Measurements from ENCODE around the gene ILK.
A peak's percentile ranks its signal among the peaks of the same experiment; 100 is the strongest.

The ILK gene

GRCh38 chr11:6603287-6604080, at the start of gene ILK, which contains the start of gene RRP8:
TSS of gene ILK (plus strand) at chr11:6603774. CDS start at chr11:6604272, 498 bp downstream.
TSS of gene RRP8 (minus strand) at chr11:6603616. CDS start at chr11:6603502, 114 bp downstream.
- DNase-seq, result peak; percentile 84

DNA sequence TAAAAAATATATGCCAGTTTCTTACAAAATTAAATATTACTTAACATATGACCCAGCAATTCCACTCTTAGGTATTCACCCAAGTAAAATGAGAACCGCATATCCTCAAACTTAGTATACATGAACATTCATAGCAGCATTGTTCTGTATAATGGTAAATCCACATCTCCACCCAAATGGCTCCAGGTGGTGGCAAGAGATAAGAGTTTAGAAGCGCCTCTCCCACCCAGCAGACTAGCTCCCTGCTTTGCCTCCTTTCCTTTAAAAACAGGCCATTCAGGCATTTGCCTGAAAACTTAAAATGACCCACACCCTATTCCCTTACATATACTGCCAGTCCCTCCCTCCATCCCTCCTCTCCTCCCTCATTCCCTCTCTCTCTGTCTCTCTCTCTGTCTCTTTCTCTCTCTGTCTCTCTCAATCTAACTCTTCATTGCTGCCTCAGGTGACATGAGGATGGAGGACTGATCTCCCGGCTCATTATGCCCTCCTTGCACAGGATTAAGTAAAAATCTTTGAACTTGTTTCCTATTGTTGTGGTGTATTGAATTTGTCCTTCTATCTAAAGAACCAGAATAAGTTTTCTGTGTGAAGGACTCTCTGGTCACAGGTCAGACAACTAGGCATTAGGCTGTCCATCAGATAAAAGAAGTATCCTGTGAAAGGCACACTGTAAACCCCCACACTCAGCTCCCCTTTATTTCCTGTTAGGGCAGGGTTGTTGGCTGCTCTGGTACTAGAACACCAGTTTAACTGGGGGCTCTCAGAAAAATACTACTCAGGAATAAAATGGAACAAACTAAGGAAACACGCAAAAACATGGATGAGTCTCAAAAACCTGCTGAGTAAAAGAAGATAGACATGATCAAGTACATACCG, 48.5 kb upstream of the ILK start:
- DNase-seq, result no peak

DNA sequence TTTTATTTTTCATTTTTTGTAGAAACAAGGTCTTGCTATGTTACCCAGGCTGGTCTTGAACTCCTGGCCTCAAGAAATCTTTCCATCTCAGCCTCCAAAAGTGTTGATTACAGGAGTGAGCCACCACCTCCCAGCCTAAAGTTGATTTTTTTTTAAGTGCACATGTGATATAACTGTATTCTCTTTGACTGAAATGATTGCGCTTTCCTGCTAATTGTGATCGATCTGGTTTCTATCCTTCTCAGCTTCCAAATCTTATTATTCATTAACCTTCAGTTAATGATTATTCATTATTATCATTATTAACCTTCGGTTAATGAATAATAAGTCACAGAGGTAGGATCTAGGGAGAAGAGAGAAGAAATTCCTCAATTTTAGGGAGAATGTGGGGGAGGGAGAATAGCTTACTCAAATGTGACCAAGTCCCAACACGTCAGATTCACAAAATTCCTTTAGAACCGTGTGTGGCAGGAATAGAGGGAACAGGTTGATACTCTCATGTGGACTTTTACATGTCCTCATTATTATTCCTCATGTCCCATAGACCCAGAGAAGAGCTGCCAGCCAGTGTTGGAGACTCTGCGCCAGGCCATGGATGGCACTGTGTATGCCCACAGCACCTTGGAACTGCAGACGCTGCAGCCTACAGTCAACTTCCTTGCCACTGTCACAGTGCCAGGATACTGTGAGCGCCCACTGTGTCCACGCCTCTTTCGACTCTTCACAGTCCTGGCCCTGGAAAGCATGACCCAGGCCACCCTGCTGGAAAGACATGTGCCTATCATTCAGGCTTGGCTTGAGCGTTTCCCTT, 47.2 kb upstream of the ILK start:
- DNase-seq, result no peak

- no peak for DNase-seq
Measured at GRCh38 chr11:6557063-6557462, 46.5 kb upstream of the ILK start.

DNA sequence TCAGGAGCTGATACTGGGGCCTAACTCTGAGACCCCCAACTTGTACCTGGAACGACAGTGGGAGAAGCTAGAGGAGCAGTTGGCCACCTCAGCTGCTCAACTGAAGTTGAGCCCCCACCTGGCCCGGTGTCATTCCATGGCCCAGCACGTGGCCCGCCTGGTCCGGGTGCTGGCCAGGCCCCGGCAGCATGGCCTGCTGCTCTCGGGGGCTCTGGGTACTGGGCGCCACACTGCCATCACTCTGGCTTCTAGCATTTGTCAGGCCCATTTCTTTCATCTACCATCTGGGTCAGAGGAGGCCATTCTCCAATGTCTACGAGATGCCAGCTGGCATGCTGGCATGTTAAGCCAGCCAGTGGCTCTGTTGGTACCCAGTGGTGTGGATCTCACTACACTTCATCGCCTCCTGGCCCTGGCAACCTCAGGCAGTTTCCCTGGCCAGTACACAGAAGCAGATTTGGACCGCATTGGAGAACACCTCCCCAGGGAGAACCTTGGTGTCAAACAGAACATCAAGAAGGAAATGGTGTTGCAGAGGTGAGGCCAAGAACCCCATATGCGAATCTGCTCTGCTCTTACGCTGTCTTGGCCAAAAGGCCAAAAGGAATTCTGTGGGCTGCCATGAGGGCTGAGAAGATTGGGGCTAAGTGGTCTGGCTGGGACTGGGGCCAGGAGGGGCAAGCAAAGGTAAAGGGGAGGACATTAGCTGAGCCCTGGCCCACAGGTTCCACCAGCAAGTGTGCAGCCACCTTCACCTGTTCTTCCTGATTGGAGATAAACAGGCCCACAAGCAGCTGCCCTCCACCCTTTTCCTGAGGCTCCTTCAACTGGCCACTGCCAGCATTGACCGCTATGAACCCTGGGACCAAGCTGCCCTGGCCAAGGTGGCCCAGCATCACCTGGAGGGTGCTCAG, 45.6 kb upstream of the ILK start:
- DNase-seq, result no peak

DNA sequence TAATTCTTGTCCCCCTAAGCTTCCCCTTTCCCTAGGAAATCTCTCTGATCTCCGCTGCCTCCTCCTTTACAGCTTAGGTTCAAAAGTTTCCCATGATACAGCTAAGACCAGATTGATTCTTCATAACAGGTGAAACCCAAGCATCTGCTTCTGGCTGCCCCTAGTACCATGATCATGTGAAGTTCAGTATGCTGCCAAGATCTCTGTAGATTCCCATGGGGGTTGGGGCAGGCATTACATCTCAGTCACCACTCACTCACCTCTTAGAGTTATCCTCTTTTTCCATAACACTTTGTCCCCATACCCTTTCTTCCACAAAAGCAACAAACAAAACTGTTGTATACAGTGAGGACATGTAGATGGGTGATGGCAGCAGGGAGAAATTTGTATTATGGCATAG, 44.2 kb upstream of the ILK start:
- no peak for DNase-seq

DNA sequence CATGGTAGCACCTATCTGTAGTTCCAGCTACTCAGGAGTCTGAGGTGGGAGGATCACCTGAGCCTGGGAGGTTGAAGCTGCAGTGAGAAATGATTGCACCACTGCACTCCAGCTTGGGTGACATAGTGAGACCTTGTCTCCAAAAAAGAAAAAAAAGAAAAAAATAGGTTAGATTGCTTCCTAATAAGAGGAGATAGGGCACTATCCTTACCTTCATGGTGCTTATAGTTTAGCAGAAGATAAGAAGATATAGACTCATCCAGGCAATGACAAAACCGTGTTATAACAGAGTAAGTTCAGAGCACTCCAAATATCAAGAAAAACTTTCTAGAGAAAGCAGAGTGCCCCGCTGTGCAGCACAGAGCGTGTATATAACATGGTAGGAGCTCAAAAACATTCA, 42.3 kb upstream of the ILK start:
- DNase-seq, result no peak

DNA sequence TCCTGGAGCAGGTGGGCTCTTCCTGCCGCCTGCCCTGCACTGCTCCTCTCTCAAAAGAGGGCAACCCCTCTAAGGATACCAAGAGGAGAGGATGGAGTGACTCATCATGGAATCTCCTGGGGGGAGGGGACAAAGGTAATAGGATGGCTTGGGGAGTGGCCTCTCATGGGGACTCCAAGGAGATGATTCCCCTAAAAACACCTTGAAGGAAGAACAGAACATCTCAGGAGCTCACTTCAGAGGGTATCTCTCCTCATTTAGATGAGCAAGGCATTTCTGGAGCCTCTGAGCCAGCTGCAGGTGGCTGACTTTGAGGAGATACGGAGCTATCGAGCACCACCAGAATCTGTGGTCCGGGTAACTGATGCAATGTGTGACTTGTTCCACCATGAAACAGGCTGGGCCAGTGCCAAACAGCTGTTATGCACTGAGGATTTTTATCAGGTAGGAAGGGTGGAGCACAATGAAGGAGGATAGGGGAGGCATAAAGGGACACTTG, 40.4 kb upstream of the ILK start:
- no peak for DNase-seq

DNA sequence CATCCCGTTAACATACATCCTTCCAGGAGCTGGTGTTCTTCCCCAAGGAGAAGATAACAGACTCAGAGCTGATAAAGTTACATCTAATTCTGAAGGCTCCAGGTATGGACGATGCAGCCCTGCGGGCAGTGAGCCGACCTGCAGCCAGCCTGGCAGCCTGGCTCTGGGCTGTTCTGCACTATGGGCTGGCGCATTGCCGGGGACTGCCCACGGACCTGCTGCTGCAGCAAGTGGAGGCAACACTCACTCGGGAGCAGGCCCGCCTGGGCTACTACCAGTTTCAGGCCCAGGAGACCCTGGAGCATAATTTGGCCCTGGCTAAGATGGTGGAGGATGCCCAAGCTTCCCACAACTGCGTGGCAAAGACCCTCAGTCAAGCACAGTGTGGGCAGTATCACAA, 39.9 kb upstream of the ILK start:
- DNase-seq, result no peak

- no peak for DNase-seq
Measured at GRCh38 chr11:6565325-6565724, 38.2 kb upstream of the ILK start.

DNA sequence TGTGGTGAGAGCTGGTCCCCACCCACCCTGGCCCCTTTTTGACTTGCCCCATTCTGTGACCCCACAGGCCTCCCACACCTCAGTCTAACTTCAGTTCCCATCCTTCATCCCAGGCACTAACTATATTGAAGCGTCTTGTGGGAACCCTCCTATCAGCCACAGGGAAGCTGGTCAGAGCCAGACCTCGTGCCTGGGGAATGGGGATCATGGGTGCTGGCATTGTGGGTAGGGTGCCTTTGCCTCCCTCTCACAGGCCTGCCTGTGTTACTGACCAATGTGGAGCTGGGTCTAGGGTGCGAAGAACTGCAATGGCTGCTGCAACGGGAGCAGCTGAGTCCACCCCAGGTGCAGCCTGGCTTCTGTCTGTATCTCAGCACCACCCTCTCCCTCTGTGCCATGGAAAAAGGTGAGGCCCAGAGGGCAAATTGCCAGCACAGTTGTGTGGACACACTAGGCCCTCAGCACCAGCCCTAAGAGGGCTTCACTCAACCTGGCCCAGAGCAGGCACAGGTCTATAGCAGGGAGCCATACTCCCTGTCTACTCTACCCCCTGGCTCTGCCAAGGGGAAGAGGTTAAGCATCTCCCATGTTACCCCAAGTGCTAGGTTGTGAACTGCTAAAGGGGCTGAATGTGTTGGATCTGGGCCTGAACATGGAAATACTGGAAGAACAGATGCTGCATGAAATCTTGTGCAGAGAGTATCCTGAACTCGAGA, 37.4 kb upstream of the ILK start:
- DNase-seq, result no peak

GRCh38 chr11:6566704-6567370, 36.7 kb upstream of the ILK start:
- no peak for DNase-seq

DNA sequence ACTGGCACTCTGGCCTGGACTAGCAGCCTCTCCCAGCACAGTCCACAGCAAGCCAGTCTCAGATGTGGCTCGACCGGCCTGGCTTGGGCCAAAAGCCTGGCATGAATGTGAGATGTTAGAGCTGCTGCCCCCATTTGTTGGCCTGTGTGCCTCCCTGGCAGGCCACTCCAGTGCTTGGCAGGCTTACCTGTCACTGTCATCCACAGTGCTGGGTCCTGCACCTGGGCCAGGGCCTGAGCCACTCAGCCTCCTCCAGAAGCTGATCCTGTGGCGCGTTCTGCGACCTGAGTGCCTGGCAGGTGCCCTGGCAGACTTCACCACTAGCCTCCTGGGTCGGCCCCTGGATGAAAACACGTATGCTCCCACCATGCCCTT, 36.2 kb upstream of the ILK start:
- DNase-seq, result no peak

DNA sequence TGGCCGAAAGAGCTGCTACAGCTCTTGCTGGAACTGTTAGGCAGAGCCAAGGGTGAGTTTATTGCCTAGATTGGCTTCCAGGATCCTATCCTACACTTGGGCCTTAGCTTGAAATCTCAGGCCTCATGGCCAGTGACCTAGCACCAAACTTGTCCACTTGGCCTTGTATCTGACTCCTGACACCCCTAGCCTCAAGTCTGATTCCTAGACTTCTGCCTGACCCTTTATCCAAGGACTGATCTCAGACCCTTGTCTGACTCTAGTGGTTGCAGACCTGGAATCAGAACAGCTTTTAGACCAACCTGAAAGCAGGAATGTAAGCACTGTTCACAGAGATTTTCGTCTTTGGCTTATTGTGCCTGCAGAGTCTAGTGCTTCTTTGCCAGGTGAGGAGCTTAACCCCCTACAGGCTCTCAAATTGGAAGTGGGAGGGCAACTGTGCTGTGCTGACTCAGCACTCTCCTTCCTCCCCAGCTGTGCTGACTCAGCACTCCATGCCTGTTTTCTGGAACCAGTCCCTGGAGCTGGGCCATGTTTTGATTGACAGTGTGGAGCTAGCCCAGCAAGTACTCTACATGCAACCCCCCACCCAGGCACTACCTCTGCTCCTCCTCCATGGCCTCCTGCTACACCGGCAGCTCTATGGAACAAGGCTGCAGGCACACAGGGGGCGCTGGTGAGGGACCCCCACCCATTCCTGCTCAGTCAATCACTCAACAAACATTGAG, 35.2 kb upstream of the ILK start:
- DNase-seq, result no peak

DNA sequence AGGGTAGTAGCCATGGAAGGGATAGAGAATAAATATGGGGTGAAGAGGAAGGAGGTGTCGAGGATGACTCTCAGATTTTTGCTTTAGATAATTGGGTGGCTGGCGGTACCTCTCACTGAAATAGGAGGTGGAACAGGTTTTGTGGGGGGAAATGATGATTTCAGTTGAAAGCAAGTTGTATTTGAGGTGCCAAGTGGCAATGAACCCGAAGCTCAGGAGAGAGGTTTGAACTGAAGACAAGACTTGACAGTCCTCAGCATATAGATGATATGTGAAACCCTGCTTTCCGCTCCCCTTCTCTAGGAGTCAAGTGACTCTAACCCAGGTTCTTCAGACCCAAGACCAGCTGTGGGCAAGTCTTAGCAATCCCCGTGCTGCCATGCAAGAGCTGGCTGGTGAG, 33.9 kb upstream of the ILK start:
- no peak for DNase-seq

DNA sequence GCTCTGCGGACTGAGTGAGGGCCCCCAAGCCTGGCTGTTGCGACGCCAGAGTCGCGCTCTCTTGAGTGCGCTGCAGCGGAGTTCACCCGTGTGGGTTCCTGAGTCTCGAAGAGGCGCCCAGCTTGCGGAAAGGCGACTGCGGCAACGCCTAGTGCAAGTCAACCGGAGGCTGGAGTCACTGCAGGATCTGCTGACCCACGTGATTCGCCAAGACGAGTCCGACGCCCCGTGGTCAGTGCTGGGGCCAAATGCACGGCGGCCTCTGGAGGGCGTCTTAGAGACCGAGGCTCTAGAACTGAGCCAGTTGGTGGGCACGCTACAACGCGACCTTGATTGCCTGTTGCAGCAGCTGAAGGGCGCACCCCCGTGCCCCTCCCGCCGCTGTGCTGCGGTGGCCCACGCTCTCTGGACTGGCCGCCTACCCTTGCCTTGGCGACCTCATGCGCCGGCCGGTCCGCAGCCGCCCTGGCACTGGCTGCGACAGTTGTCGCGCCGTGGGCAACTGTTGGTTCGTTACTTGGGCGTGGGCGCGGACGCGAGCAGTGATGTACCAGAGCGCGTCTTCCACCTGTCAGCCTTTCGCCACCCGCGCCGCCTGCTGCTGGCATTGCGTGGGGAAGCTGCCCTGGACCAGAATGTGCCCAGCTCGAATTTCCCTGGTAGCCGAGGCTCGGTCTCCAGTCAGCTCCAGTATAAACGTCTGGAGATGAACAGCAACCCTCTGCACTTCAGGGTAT, 32.7 kb upstream of the ILK start:
- DNase-seq, result no peak

- no peak for DNase-seq
Measured at GRCh38 chr11:6571434-6572008, 32.1 kb upstream of the ILK start.

DNA sequence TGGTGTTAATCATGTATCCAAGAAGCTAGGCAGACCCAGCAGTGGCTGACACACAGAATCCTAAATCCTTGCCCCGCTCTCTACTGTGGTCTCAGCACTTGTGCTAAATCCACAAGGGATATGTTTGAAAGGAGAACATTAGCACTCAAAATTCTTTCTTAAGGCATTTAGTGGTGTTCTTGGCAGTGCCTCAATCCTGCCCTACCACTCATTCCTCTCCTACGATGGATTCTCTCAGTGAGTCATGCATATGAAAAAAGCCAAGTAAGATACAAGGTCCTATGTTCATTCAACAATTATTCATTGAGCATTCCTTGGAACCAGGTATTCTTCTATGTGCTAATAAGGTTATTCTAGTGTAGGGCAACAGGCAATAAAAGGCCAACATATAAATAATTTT, 31.4 kb upstream of the ILK start:
- DNase-seq, result no peak

Measured in activated gamma-delta T cell treated with Interleukin-2 at 50 U/mL for 16 hours (primary cell).